ENCODE measurements around the gene NHLRC3. TPM values are rescaled to one million over a fixed set of nuclear protein-coding genes. Genes with fewer than 3 reads are reported as not detected.

Gene NHLRC3
- total and polyA plus RNA-seq, 2 donors (not counting 1 experiment from before 2014, with no cell fraction given): 9.8 to 24.3 TPM

GRCh38 chr13:39052944-39053343 is 14.7 kb downstream of the NHLRC3 start:
- Histone ChIP-seq H3K36me3 (ENCODE audit: control insufficient read depth, insufficient read depth, low read length) (no peaks in the 10 kb centered on the region), H3K4me3 (replicated peaks in 1 of 4; ENCODE audit: control extremely low read depth in 1 of 4, insufficient read depth in 1 of 4, low read depth in 3 of 4, low read length in 4 of 4) (no peak overlapping the region), H3K79me2 (ENCODE audit: control insufficient read depth, insufficient read depth, low read length) (no peaks in the 10 kb centered on the region), H3K4me2 (ENCODE audit: extremely low read depth, insufficient read depth, low read length) (no peak overlapping the region), H4K20me1 (ENCODE audit: control insufficient read depth, extremely low read depth, insufficient read depth, low read length) (no peaks in the 10 kb centered on the region), H3K27me3 (ENCODE audit: control insufficient read depth, insufficient read depth, low read length) (no peaks in the 10 kb centered on the region), H2AFZ (ENCODE audit: low read length) (no peak overlapping the region), H3K27ac (ENCODE audit: insufficient read depth, low read length) (no peak overlapping the region), H3K4me1 (ENCODE audit: control insufficient read depth, extremely low read depth, insufficient read depth, low read length) (no peaks in the 10 kb centered on the region), H3K9ac (ENCODE audit: insufficient read depth, low read length) (no peak overlapping the region), H3K9me3 (ENCODE audit: control insufficient read depth, insufficient read depth, low read depth, low read length) (no peaks in the 10 kb centered on the region)
- TF ChIP-seq CTCF (conservative IDR thresholded peaks at IDR 0.05 in 1 of 2, IDR thresholded peaks at IDR 0.05 in 1 of 2; ENCODE audit: low read depth in 1 of 2, low read length in 2 of 2) (no peak), EZH2 (IDR thresholded peaks at IDR 0.05; ENCODE audit: low read length, missing control alignments) (no peak)
- no peak for DNase-seq (ENCODE audit: low read depth in 2 of 2)

GRCh38 chr13:39054112-39054511 is 15.9 kb downstream of the NHLRC3 start:
- H3K79me2 ChIP-seq (ENCODE audit: control insufficient read depth, insufficient read depth, low read length): no peaks in the 10 kb centered on the region
- no peak overlapping the region for H3K4me3 ChIP-seq (replicated peaks in 1 of 4; ENCODE audit: control extremely low read depth in 1 of 4, insufficient read depth in 1 of 4, low read depth in 3 of 4, low read length in 4 of 4)
- no peak overlapping the region for H3K4me2 ChIP-seq (ENCODE audit: extremely low read depth, insufficient read depth, low read length)
- no peaks in the 10 kb centered on the region for H4K20me1 ChIP-seq (ENCODE audit: control insufficient read depth, extremely low read depth, insufficient read depth, low read length)
- no peaks in the 10 kb centered on the region for H3K4me1 ChIP-seq (ENCODE audit: control insufficient read depth, extremely low read depth, insufficient read depth, low read length)
- H3K9ac ChIP-seq (ENCODE audit: insufficient read depth, low read length): no peak overlapping the region
- no peaks in the 10 kb centered on the region for H3K36me3 ChIP-seq (ENCODE audit: control insufficient read depth, insufficient read depth, low read length)
- TF ChIP-seq CTCF (conservative IDR thresholded peaks at IDR 0.05 in 1 of 2, IDR thresholded peaks at IDR 0.05 in 1 of 2; ENCODE audit: low read depth in 1 of 2, low read length in 2 of 2): no peak
- no peak for TF ChIP-seq EZH2 (IDR thresholded peaks at IDR 0.05; ENCODE audit: low read length, missing control alignments)
- no peak for DNase-seq (ENCODE audit: low read depth in 2 of 2)
- no peak overlapping the region for H3K27ac ChIP-seq (ENCODE audit: insufficient read depth, low read length)
- H3K9me3 ChIP-seq (ENCODE audit: control insufficient read depth, insufficient read depth, low read depth, low read length): no peaks in the 10 kb centered on the region
- no peaks in the 10 kb centered on the region for H3K27me3 ChIP-seq (ENCODE audit: control insufficient read depth, insufficient read depth, low read length)
- H2AFZ ChIP-seq (ENCODE audit: low read length): no peak overlapping the region

GRCh38 chr13:39056018-39056417 is 17.8 kb downstream of the NHLRC3 start:
- H3K27me3 ChIP-seq (ENCODE audit: control insufficient read depth, insufficient read depth, low read length): no peaks in the 10 kb centered on the region
- no peak overlapping the region for H3K27ac ChIP-seq (ENCODE audit: insufficient read depth, low read length)
- H3K79me2 ChIP-seq (ENCODE audit: control insufficient read depth, insufficient read depth, low read length): no peaks in the 10 kb centered on the region
- no peak overlapping the region for H3K4me3 ChIP-seq (replicated peaks in 1 of 4; ENCODE audit: control extremely low read depth in 1 of 4, insufficient read depth in 1 of 4, low read depth in 3 of 4, low read length in 4 of 4)
- no peak overlapping the region for H3K4me2 ChIP-seq (ENCODE audit: extremely low read depth, insufficient read depth, low read length)
- H2AFZ ChIP-seq (ENCODE audit: low read length): no peak overlapping the region
- H3K9me3 ChIP-seq (ENCODE audit: control insufficient read depth, insufficient read depth, low read depth, low read length): no peaks in the 10 kb centered on the region
- TF ChIP-seq CTCF (conservative IDR thresholded peaks at IDR 0.05 in 1 of 2, IDR thresholded peaks at IDR 0.05 in 1 of 2; ENCODE audit: low read depth in 1 of 2, low read length in 2 of 2) (no peak), EZH2 (IDR thresholded peaks at IDR 0.05; ENCODE audit: low read length, missing control alignments) (no peak)
- H3K4me1 ChIP-seq (ENCODE audit: control insufficient read depth, extremely low read depth, insufficient read depth, low read length): no peaks in the 10 kb centered on the region
- no peaks in the 10 kb centered on the region for H3K36me3 ChIP-seq (ENCODE audit: control insufficient read depth, insufficient read depth, low read length)
- no peak overlapping the region for H3K9ac ChIP-seq (ENCODE audit: insufficient read depth, low read length)
- DNase-seq (ENCODE audit: low read depth in 2 of 2): no peak
- H4K20me1 ChIP-seq (ENCODE audit: control insufficient read depth, extremely low read depth, insufficient read depth, low read length): no peaks in the 10 kb centered on the region

Data from fibroblast of lung (primary cell).